ENCODE data around the gene NOL7. TPM values are rescaled to one million over a fixed set of nuclear protein-coding genes. Genes with fewer than 3 reads are reported as not detected.

Gene NOL7
- total and polyA plus RNA-seq, 2 of the 13 experiments (the other 11 are each of a cell fraction or from before 2014, with no cell fraction given), result 37.8 to 186 TPM

DNA sequence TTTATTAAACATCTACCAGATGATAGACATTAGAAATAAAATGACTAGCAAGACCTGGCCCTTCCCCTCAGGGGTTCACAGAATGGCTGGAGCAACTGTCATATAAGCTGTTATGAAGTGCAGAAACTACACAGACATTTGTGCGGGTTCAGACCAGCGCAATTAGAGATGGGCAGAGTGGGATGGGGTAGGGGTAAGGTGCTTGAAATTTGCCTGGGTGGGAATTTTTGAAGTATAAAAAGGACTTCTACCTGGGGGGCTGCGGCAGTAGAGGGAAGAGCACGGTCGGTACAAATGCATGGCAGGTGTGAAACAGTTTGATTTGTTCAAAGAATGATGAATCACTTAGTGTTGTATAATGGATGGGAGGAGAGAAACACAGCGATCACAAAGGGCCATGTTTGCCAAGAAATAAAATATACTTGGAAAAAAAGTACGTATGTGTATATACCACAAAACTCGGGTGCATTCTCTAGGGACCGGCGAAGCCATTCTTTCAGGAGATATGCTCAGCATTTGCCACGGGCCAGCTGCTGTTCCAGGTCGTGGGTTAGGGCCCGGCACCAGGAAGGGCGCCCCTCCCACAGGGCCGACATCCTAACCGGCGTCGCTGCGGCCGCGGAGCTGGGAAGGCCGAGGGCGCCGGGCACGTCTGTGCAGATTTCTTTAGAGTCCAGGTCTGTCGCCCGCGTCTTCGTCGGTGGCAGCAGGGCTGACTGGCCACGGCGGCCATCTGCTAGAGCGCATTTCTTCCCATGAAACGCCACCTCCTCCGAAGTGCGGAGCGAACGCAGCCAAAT lies 809 bp upstream of the NOL7 start (continued):
- TF ChIP-seq SNAPC4 (CRISPR knock-in tag; IDR thresholded peaks at IDR 0.05), result no peak; the same call in 1 of the 2 replicates
- no peak for TF ChIP-seq CBFB (CRISPR knock-in tag; IDR thresholded peaks at IDR 0.05)
- TF ChIP-seq PAWR (CRISPR knock-in tag; IDR thresholded peaks at IDR 0.05; ENCODE audit: borderline replicate concordance), result no peak
- no peak for TF ChIP-seq ZFP62 (CRISPR knock-in tag; IDR thresholded peaks at IDR 0.05)
- peak; percentile 12 for TF ChIP-seq XRCC5 (optimal IDR thresholded peaks at IDR 0.05; ENCODE audit: low read length)
- TF ChIP-seq KLF11 (CRISPR knock-in tag; IDR thresholded peaks at IDR 0.05), result no peak; the same call in 1 of the 2 replicates
- TF ChIP-seq, protein P1, sequence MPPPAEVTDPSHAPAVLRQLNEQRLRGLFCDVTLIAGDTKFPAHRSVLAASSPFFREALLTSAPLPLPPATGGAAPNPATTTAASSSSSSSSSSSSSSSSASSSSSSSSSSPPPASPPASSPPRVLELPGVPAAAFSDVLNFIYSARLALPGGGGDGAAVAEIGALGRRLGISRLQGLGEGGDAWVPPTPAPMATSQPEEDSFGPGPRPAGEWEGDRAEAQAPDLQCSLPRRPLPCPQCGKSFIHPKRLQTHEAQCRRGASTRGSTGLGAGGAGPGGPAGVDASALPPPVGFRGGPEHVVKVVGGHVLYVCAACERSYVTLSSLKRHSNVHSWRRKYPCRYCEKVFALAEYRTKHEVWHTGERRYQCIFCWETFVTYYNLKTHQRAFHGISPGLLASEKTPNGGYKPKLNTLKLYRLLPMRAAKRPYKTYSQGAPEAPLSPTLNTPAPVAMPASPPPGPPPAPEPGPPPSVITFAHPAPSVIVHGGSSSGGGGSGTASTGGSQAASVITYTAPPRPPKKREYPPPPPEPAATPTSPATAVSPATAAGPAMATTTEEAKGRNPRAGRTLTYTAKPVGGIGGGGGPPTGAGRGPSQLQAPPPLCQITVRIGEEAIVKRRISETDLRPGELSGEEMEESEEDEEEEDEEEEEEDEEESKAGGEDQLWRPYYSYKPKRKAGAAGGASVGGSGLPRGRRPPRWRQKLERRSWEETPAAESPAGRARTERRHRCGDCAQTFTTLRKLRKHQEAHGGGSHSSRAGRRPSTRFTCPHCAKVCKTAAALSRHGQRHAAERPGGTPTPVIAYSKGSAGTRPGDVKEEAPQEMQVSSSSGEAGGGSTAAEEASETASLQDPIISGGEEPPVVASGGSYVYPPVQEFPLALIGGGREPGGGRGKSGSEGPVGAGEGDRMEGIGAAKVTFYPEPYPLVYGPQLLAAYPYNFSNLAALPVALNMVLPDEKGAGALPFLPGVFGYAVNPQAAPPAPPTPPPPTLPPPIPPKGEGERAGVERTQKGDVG (CRISPR knock-in tag; IDR thresholded peaks at IDR 0.05; ENCODE audit: borderline replicate concordance), result no peak
- TF ChIP-seq, protein P2, sequence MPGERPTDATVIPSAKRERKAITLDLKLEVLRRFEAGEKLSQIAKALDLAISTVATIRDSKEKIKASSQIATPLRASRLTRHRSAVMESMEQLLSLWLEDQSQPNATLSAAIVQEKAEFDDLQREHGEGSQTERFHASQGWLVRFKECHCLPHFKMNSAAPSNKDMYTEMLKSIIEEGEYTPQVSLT (CRISPR knock-in tag; IDR thresholded peaks at IDR 0.05; ENCODE audit: borderline replicate concordance, low read depth), result 0 out of 2 replicates have a peak, but pooled peaks have one; percentile 29
- 0 out of 2 replicates have a peak, but pooled peaks have one; percentile 9 for TF ChIP-seq GFI1 (CRISPR knock-in tag; IDR thresholded peaks at IDR 0.05; ENCODE audit: borderline replicate concordance)
- TF ChIP-seq KLF16 (CRISPR knock-in tag; IDR thresholded peaks at IDR 0.05), result no peak
- no peak for TF ChIP-seq ATF2 (CRISPR knock-in tag; IDR thresholded peaks at IDR 0.05)
- peak; percentile 11 for TF ChIP-seq RBM22 (optimal IDR thresholded peaks at IDR 0.05; ENCODE audit: low read length)
- no peak for TF ChIP-seq SOX5 (CRISPR knock-in tag; IDR thresholded peaks at IDR 0.05; ENCODE audit: borderline replicate concordance)
- TF ChIP-seq ZNF850 (CRISPR knock-in tag; conservative IDR thresholded peaks at IDR 0.05), result no peak
- TF ChIP-seq STAT6 (CRISPR knock-in tag; IDR thresholded peaks at IDR 0.05; ENCODE audit: borderline replicate concordance), result no peak
